GM18498 (cell line): ENCODE measurements around the gene RILPL1.
"Not testable (repeated sequence)": the region's sequence is repeated elsewhere in the genome, so short reads cannot be mapped to it uniquely, and the experiment has no call there.

Source experiments
- ATAC-seq: cut with Tn5 transposase; IDR thresholded peaks from one replicate; pipeline ENCODE4 v1.9.1; 2021; ENCODE audit warnings: mild to moderate bottlenecking, moderate library complexity; ENCODE audit not compliant: unreplicated experiment

The RILPL1 gene

GRCh38 chr12:123471374-123472068 is 62.0 kb downstream of the RILPL1 start:
- no peak for ATAC-seq

- ATAC-seq: no peak
These were observed 63.5 kb downstream of the RILPL1 start for GRCh38 chr12:123469978-123470377.

GRCh38 chr12:123468786-123469185 is 64.7 kb downstream of the RILPL1 start:
- ATAC-seq: no peak

GRCh38 chr12:123465084-123465483 is 68.4 kb downstream of the RILPL1 start:
- no peak for ATAC-seq

GRCh38 chr12:123463174-123463573 is 70.3 kb downstream of the RILPL1 start:
- ATAC-seq: not testable (repeated sequence)

- ATAC-seq: peak; percentile 58
These were observed 75.3 kb downstream of the RILPL1 start, which contains the start of gene SNRNP35 for GRCh38 chr12:123457980-123458779. SNRNP35 (plus strand) TSS chr12:123458139; CDS start chr12:123465541, 7,402 bp downstream.

GRCh38 chr12:123453165-123453564 is 80.4 kb downstream of the RILPL1 start:
- ATAC-seq: no peak

- ATAC-seq: not testable (repeated sequence)
These were observed 81.3 kb downstream of the RILPL1 start for GRCh38 chr12:123452276-123452550.

GRCh38 chr12:123450636-123451035 is 82.9 kb downstream of the RILPL1 start:
- ATAC-seq: no peak

- no peak for ATAC-seq
These were observed 83.7 kb downstream of the RILPL1 start for GRCh38 chr12:123449856-123450255.

- ATAC-seq: no peak
These were observed 84.2 kb downstream of the RILPL1 start for GRCh38 chr12:123449249-123449733.

GRCh38 chr12:123446333-123446713 is 87.2 kb downstream of the RILPL1 start:
- no peak for ATAC-seq

GRCh38 chr12:123445388-123446332 is 87.9 kb downstream of the RILPL1 start:
- ATAC-seq: no peak

GRCh38 chr12:123444092-123445026 is 89.2 kb downstream of the RILPL1 start:
- no peak for ATAC-seq

GRCh38 chr12:123442774-123443173 is 90.7 kb downstream of the RILPL1 start:
- no peak for ATAC-seq

GRCh38 chr12:123441523-123442164 is 91.9 kb downstream of the RILPL1 start:
- ATAC-seq: peak; percentile 50

GRCh38 chr12:123436017-123436964 is 97.2 kb downstream of the RILPL1 start, which contains the start of gene RILPL2:
RILPL2 (minus strand) TSS chr12:123436684; CDS start chr12:123436420, 264 bp downstream.
- ATAC-seq: peak; percentile 81

- ATAC-seq: no peak
These were observed 97.9 kb downstream of the RILPL1 start for GRCh38 chr12:123435636-123436016.
